ENCODE data around the gene F2RL1. TPM values are rescaled to one million over a fixed set of nuclear protein-coding genes. Genes with fewer than 3 reads are reported as not detected.
"Not testable (repeated sequence)": the region's sequence is repeated elsewhere in the genome, so short reads cannot be mapped to it uniquely, and the experiment has no call there.

The F2RL1 gene
- total RNA-seq, 1 experiment from 2014 or later = 30.7 TPM

GRCh38 chr5:76816110-76816831 lies 2.6 kb upstream of the F2RL1 start:
- Mint-ChIP-seq H3K9me3 (ENCODE audit: unreplicated experiment) (no peaks in the 10 kb centered on the region), H3K27me3 (ENCODE audit: insufficient read depth, unreplicated experiment) (no peaks in the 10 kb centered on the region), H3K4me1 (ENCODE audit: insufficient read depth, unreplicated experiment) (peaks cover 30% of the 10 kb centered on the region), H3K27ac (ENCODE audit: low read depth, unreplicated experiment) (no peak overlapping the region), H3K4me3 (ENCODE audit: unreplicated experiment) (no peak overlapping the region), H3K36me3 (ENCODE audit: insufficient read depth, unreplicated experiment) (no peaks in the 10 kb centered on the region)
- ChIA-PET POLR2A (interaction anchor here (0.8 to 6.4 kb wide), 3 partner anchors 10 to 42 kb away, joined by 3 to 60 read pairs (median 7); no protein-coding TSS in a partner anchor), CTCF (interaction anchor here (0.6 to 2.6 kb wide), 4 partner anchors 8 to 215 kb away, joined by 3 to 6 read pairs (median 3); no protein-coding TSS in a partner anchor)
- intact Hi-C loops (cut with micrococcal nuclease) = loop anchor here (5.0 kb wide), 1 partner anchor 39 kb away; no protein-coding TSS in a partner anchor
- no TSS peak for BruUV-seq (replicated peaks)
- no peak for TF ChIP-seq CTCF (IDR thresholded peaks at IDR 0.05; ENCODE audit: unreplicated experiment)
- DNase-seq (ENCODE audit: unreplicated experiment) = no peak

- no peaks in the 10 kb centered on the region for H3K27me3 Mint-ChIP-seq (ENCODE audit: insufficient read depth, unreplicated experiment)
- peaks cover 5% of the 10 kb centered on the region for H3K36me3 Mint-ChIP-seq (ENCODE audit: insufficient read depth, unreplicated experiment)
- intact Hi-C loops (cut with micrococcal nuclease) = loop anchor here (2.0 to 5.0 kb wide), 2 partner anchors 29 to 43 kb away; no protein-coding TSS in a partner anchor
- ChIA-PET POLR2A (interaction anchor here (0.6 to 6.4 kb wide), 15 partner anchors 10 to 672 kb away, joined by 3 to 60 read pairs (median 4); partner anchors contain the start of genes AGGF1 and WDR41), CTCF (interaction anchor here (1.5 to 2.8 kb wide), 3 partner anchors 30 to 671 kb away, joined by 3 to 12 read pairs (median 4); no protein-coding TSS in a partner anchor)
- TF ChIP-seq CTCF (IDR thresholded peaks at IDR 0.05; ENCODE audit: unreplicated experiment) = no peak
- BruUV-seq (replicated peaks) = no TSS peak
- no peaks in the 10 kb centered on the region for H3K9me3 Mint-ChIP-seq (ENCODE audit: unreplicated experiment)
- DNase-seq (ENCODE audit: unreplicated experiment) = no peak
- peaks cover 26% of the 10 kb centered on the region for H3K4me1 Mint-ChIP-seq (ENCODE audit: insufficient read depth, unreplicated experiment)
- peak overlapping the region; percentile 91 for H3K4me3 Mint-ChIP-seq (ENCODE audit: unreplicated experiment)
- peak overlapping the region; percentile 79 for H3K27ac Mint-ChIP-seq (ENCODE audit: low read depth, unreplicated experiment)
These were observed 1.2 kb downstream of the F2RL1 start for GRCh38 chr5:76819851-76820525.

- DNase-seq (ENCODE audit: unreplicated experiment) = no peak
- CTCF ChIA-PET = interaction anchor here (0.7 to 2.8 kb wide), 3 partner anchors 29 to 671 kb away, joined by 3 to 12 read pairs (median 3); no protein-coding TSS in a partner anchor
- TF ChIP-seq CTCF (IDR thresholded peaks at IDR 0.05; ENCODE audit: unreplicated experiment) = no peak
- intact Hi-C loops (cut with micrococcal nuclease) = no loop called here
- POLR2A ChIA-PET = interaction anchor here (0.6 to 6.4 kb wide), 11 partner anchors 11 to 1472 kb away, joined by 3 to 60 read pairs (median 4); partner anchors contain the start of genes AGGF1 and WDR41
- no peaks in the 10 kb centered on the region for H3K9me3 Mint-ChIP-seq (ENCODE audit: unreplicated experiment)
- H3K4me1 Mint-ChIP-seq (ENCODE audit: insufficient read depth, unreplicated experiment) = peaks cover 23% of the 10 kb centered on the region
- no peaks in the 10 kb centered on the region for H3K27me3 Mint-ChIP-seq (ENCODE audit: insufficient read depth, unreplicated experiment)
- peak overlapping the region; percentile 79 for H3K27ac Mint-ChIP-seq (ENCODE audit: low read depth, unreplicated experiment)
- H3K36me3 Mint-ChIP-seq (ENCODE audit: insufficient read depth, unreplicated experiment) = peaks cover 8% of the 10 kb centered on the region
- H3K4me3 Mint-ChIP-seq (ENCODE audit: unreplicated experiment) = peak overlapping the region; percentile 91
- BruUV-seq (replicated peaks) = no TSS peak
These were observed 1.7 kb downstream of the F2RL1 start for GRCh38 chr5:76820526-76820890.

- no peak for DNase-seq (ENCODE audit: unreplicated experiment)
- H3K9me3 Mint-ChIP-seq (ENCODE audit: unreplicated experiment) = no peaks in the 10 kb centered on the region
- H3K4me3 Mint-ChIP-seq (ENCODE audit: unreplicated experiment) = peak overlapping the region; percentile 91
- H3K36me3 Mint-ChIP-seq (ENCODE audit: insufficient read depth, unreplicated experiment) = peaks cover 15% of the 10 kb centered on the region
- intact Hi-C loops (cut with micrococcal nuclease) = no loop called here
- H3K27ac Mint-ChIP-seq (ENCODE audit: low read depth, unreplicated experiment) = peak overlapping the region; percentile 79
- H3K4me1 Mint-ChIP-seq (ENCODE audit: insufficient read depth, unreplicated experiment) = peaks cover 24% of the 10 kb centered on the region
- no peaks in the 10 kb centered on the region for H3K27me3 Mint-ChIP-seq (ENCODE audit: insufficient read depth, unreplicated experiment)
- ChIA-PET POLR2A (interaction anchor here (0.6 to 6.4 kb wide), 5 partner anchors 14 to 1471 kb away, joined by 3 to 60 read pairs (median 14); partner anchors contain the start of gene AGGF1), CTCF (interaction anchor here (0.5 to 0.7 kb wide), 2 partner anchors 28 to 40 kb away, joined by 3 to 4 read pairs; no protein-coding TSS in a partner anchor)
- no peak for TF ChIP-seq CTCF (IDR thresholded peaks at IDR 0.05; ENCODE audit: unreplicated experiment)
- BruUV-seq (replicated peaks) = no TSS peak
These were observed 2.3 kb downstream of the F2RL1 start for GRCh38 chr5:76821136-76821535.

- Mint-ChIP-seq H3K36me3 (ENCODE audit: insufficient read depth, unreplicated experiment) (peaks cover 16% of the 10 kb centered on the region), H3K4me3 (ENCODE audit: unreplicated experiment) (peak overlapping the region; percentile 5), H3K4me1 (ENCODE audit: insufficient read depth, unreplicated experiment) (peaks cover 22% of the 10 kb centered on the region), H3K27ac (ENCODE audit: low read depth, unreplicated experiment) (peak overlapping the region; percentile 56)
- H3K27me3 Mint-ChIP-seq (ENCODE audit: insufficient read depth, unreplicated experiment); intact Hi-C loops (cut with micrococcal nuclease); BruUV-seq (replicated peaks); DNase-seq (ENCODE audit: unreplicated experiment); H3K9me3 Mint-ChIP-seq (ENCODE audit: unreplicated experiment): not testable (repeated sequence)
- POLR2A ChIA-PET = interaction anchor here (0.6 to 4.6 kb wide), 3 partner anchors 15 to 1467 kb away, joined by 3 to 42 read pairs (median 3); no protein-coding TSS in a partner anchor
- CTCF ChIA-PET = interaction anchor here (0.7 kb wide), 1 partner anchor 484 kb away, joined by 3 read pairs; no protein-coding TSS in a partner anchor
These were observed 3.4 kb downstream of the F2RL1 start for GRCh38 chr5:76822105-76822731.

Data from MCF 10A (cell line).